ENCODE data around the gene CEP170B. TPM values are rescaled to one million over a fixed set of nuclear protein-coding genes. Genes with fewer than 3 reads are reported as not detected.

Gene CEP170B
- total and polyA plus RNA-seq, 2 donors (not counting 3 experiments of a cell fraction or from before 2014, with no cell fraction given), result 13.9 to 38.6 TPM

DNA sequence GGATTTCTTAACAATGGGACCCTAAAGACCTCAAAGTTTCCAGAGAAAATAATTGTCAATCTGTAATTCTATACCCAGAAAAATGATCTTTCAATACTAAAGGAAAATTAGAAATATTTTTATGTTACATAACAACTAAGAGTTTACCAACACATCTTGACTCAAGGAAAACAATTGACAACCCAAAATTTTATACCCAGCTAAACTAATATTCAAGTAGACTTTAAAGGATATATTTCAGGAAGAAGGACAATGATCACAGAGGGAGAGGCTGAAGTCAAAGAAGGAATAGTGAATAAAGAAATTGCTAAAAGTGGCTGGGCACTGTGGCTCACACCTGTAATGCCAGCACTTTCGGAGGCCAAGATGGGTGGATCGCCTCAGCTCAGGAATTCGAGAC, 47.0 kb downstream of the CEP170B start:
- Histone ChIP-seq H3K27me3 (ENCODE audit: control insufficient read depth in 2 of 2, insufficient read depth in 2 of 2, low read length in 2 of 2) (peaks cover 10 to 11% of the 10 kb centered on the region in 2 experiments), H3K4me1 (ENCODE audit: control insufficient read depth, extremely low read depth, insufficient read depth, low read length) (no peaks in the 10 kb centered on the region), H3K9me1 (replicated peaks; ENCODE audit: control insufficient read depth, extremely low read depth, insufficient read depth, low read length) (no peaks in the 10 kb centered on the region), H3K27ac (ENCODE audit: insufficient read depth, low read depth, low read length) (no peak overlapping the region), H3K9me3 (replicated peaks; ENCODE audit: control insufficient read depth, insufficient read depth, low read length) (no peaks in the 10 kb centered on the region), H3K4me2 (ENCODE audit: insufficient read depth, low read length) (no peak overlapping the region), H3K9ac (replicated peaks; ENCODE audit: extremely low read depth, insufficient read depth, low read length) (no peak overlapping the region), H3K79me2 (ENCODE audit: control insufficient read depth, insufficient read depth, low read length) (no peaks in the 10 kb centered on the region), H4K20me1 (replicated peaks; ENCODE audit: control insufficient read depth, extremely low read depth, insufficient read depth, low read length) (no peaks in the 10 kb centered on the region), H3K36me3 (ENCODE audit: control insufficient read depth in 2 of 2, extremely low read depth in 1 of 2, insufficient read depth in 2 of 2, low read length in 2 of 2) (no peaks in the 10 kb centered on the region), H2AFZ (ENCODE audit: low read depth, low read length) (no peak overlapping the region), H3K4me3 (replicated peaks in 1 of 3; ENCODE audit: insufficient read depth in 1 of 3, low read depth in 1 of 3, low read length in 3 of 3) (no peak overlapping the region)
- BruUV-seq (replicated peaks), result no TSS peak
- POLR2A ChIA-PET, result no interaction called here
- intact Hi-C loops (cut with micrococcal nuclease) (no loop called here), dilution Hi-C loops (cut with MboI; ENCODE audit: extremely low pct_ligation_motif_present, low sequenced_read_pairs) (no loop called here)
- FAIRE-seq (no peak), DNase-seq (ENCODE audit: low read depth, low spot score) (no peak)
- CTCF ChIA-PET, result no interaction called here
- TF ChIP-seq FOS (IDR thresholded peaks at IDR 0.05; ENCODE audit: borderline replicate concordance, insufficient read depth, low read length), result no peak
- no peak for TF ChIP-seq JUN (IDR thresholded peaks at IDR 0.05; ENCODE audit: borderline replicate concordance, insufficient read depth, insufficient read length, low read depth)

DNA sequence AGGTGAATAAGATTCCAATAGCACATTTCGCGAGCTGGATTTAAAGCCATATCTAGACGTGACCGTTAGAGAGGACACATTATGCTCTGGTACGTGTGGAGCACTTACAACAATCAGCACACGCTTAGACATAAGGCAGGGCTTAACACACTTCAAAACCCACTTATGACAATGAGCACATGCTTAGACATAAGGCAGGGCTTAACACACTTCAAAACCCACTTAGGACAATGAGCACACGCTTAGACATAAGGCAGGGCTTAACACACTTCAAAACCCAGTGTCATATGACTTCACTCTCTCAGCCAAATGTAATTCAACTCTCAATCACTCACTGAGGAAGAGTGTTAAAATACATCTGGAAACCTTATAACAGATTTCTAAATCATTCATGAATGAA, 48.4 kb downstream of the CEP170B start:
- H4K20me1 ChIP-seq (replicated peaks; ENCODE audit: control insufficient read depth, extremely low read depth, insufficient read depth, low read length), result no peaks in the 10 kb centered on the region
- no peak overlapping the region for H3K27ac ChIP-seq (ENCODE audit: insufficient read depth, low read depth, low read length)
- dilution Hi-C loops (cut with MboI; ENCODE audit: extremely low pct_ligation_motif_present, low sequenced_read_pairs), result no loop called here
- no peak for DNase-seq (ENCODE audit: low read depth, low spot score)
- no peak for FAIRE-seq
- CTCF ChIA-PET, result no interaction called here
- H3K27me3 ChIP-seq (ENCODE audit: control insufficient read depth in 2 of 2, insufficient read depth in 2 of 2, low read length in 2 of 2), result peaks cover 6 to 9% of the 10 kb centered on the region in 2 experiments
- H3K4me1 ChIP-seq (ENCODE audit: control insufficient read depth, extremely low read depth, insufficient read depth, low read length), result no peaks in the 10 kb centered on the region
- no TSS peak for BruUV-seq (replicated peaks)
- H3K79me2 ChIP-seq (ENCODE audit: control insufficient read depth, insufficient read depth, low read length), result no peaks in the 10 kb centered on the region
- intact Hi-C loops (cut with micrococcal nuclease), result no loop called here
- H3K9ac ChIP-seq (replicated peaks; ENCODE audit: extremely low read depth, insufficient read depth, low read length), result no peak overlapping the region
- H2AFZ ChIP-seq (ENCODE audit: low read depth, low read length), result no peak overlapping the region
- POLR2A ChIA-PET, result no interaction called here
- H3K4me2 ChIP-seq (ENCODE audit: insufficient read depth, low read length), result no peak overlapping the region
- H3K9me1 ChIP-seq (replicated peaks; ENCODE audit: control insufficient read depth, extremely low read depth, insufficient read depth, low read length), result no peaks in the 10 kb centered on the region
- H3K4me3 ChIP-seq (replicated peaks in 1 of 3; ENCODE audit: insufficient read depth in 1 of 3, low read depth in 1 of 3, low read length in 3 of 3), result no peak overlapping the region
- H3K36me3 ChIP-seq (ENCODE audit: control insufficient read depth in 2 of 2, extremely low read depth in 1 of 2, insufficient read depth in 2 of 2, low read length in 2 of 2), result no peaks in the 10 kb centered on the region
- TF ChIP-seq FOS (IDR thresholded peaks at IDR 0.05; ENCODE audit: borderline replicate concordance, insufficient read depth, low read length) (no peak), GATA2 (IDR thresholded peaks at IDR 0.05; ENCODE audit: insufficient read depth, insufficient read length, low read depth, low read length) (no peak), EZH2 (IDR thresholded peaks at IDR 0.05; ENCODE audit: borderline replicate concordance, low read depth, low read length, severe bottlenecking) (no peak), MYC (IDR thresholded peaks at IDR 0.05; ENCODE audit: low read depth, low read length) (no peak), POLR2AphosphoS5 (IDR thresholded peaks at IDR 0.05; ENCODE audit: insufficient read depth, low read depth, low read length) (no peak), POLR2A (IDR thresholded peaks at IDR 0.05; ENCODE audit: low read depth, low read length) (no peak), JUN (IDR thresholded peaks at IDR 0.05; ENCODE audit: borderline replicate concordance, insufficient read depth, insufficient read length, low read depth) (no peak)
- TF ChIP-seq, protein P1, sequence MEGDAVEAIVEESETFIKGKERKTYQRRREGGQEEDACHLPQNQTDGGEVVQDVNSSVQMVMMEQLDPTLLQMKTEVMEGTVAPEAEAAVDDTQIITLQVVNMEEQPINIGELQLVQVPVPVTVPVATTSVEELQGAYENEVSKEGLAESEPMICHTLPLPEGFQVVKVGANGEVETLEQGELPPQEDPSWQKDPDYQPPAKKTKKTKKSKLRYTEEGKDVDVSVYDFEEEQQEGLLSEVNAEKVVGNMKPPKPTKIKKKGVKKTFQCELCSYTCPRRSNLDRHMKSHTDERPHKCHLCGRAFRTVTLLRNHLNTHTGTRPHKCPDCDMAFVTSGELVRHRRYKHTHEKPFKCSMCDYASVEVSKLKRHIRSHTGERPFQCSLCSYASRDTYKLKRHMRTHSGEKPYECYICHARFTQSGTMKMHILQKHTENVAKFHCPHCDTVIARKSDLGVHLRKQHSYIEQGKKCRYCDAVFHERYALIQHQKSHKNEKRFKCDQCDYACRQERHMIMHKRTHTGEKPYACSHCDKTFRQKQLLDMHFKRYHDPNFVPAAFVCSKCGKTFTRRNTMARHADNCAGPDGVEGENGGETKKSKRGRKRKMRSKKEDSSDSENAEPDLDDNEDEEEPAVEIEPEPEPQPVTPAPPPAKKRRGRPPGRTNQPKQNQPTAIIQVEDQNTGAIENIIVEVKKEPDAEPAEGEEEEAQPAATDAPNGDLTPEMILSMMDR (IDR thresholded peaks at IDR 0.05; ENCODE audit: extremely low read depth in 1 of 2, insufficient read depth in 1 of 2, low read depth in 1 of 2, low read length in 2 of 2), result no peak
- TF ChIP-seq, protein P2, sequence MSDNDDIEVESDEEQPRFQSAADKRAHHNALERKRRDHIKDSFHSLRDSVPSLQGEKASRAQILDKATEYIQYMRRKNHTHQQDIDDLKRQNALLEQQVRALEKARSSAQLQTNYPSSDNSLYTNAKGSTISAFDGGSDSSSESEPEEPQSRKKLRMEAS (IDR thresholded peaks at IDR 0.05; ENCODE audit: insufficient read depth, insufficient read length), result no peak
- H3K9me3 ChIP-seq (replicated peaks; ENCODE audit: control insufficient read depth, insufficient read depth, low read length), result no peaks in the 10 kb centered on the region
